ENCODE data around the gene PIK3R5.
"Not testable (repeated sequence)": the region's sequence is repeated elsewhere in the genome, so short reads cannot be mapped to it uniquely, and the experiment has no call there.

- TF ChIP-seq, protein P1, sequence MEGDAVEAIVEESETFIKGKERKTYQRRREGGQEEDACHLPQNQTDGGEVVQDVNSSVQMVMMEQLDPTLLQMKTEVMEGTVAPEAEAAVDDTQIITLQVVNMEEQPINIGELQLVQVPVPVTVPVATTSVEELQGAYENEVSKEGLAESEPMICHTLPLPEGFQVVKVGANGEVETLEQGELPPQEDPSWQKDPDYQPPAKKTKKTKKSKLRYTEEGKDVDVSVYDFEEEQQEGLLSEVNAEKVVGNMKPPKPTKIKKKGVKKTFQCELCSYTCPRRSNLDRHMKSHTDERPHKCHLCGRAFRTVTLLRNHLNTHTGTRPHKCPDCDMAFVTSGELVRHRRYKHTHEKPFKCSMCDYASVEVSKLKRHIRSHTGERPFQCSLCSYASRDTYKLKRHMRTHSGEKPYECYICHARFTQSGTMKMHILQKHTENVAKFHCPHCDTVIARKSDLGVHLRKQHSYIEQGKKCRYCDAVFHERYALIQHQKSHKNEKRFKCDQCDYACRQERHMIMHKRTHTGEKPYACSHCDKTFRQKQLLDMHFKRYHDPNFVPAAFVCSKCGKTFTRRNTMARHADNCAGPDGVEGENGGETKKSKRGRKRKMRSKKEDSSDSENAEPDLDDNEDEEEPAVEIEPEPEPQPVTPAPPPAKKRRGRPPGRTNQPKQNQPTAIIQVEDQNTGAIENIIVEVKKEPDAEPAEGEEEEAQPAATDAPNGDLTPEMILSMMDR (conservative IDR thresholded peaks at IDR 0.05; ENCODE audit: low read depth, low read length) = not testable (repeated sequence)
- not testable (repeated sequence) for TF ChIP-seq EZH2 (IDR thresholded peaks at IDR 0.05; ENCODE audit: borderline replicate concordance, low read depth, low read length, poor library complexity, severe bottlenecking)
Observed at GRCh38 chr17:8988263-8988935, 22.9 kb upstream of the PIK3R5 start.

Measured in A673 (cell line).